Ishikawa (cell line): ENCODE data around the gene TANK.

Source experiments
- EP300 ChIP-seq: IDR thresholded peaks from 2 replicates; pipeline ENCODE4 v1.6.1; 2012; ENCODE audit warnings: borderline replicate concordance
- RAD21 ChIP-seq: IDR thresholded peaks from 2 replicates; pipeline ENCODE4 v1.6.1; 2012; ENCODE audit warnings: low read depth

- TF ChIP-seq EP300 = no peak
- TF ChIP-seq RAD21 = no peak
Measured at GRCh38 chr2:161111531-161111930, 48.7 kb upstream of the TANK start.
